ENCODE results near the gene ATP5PF.

DNA sequence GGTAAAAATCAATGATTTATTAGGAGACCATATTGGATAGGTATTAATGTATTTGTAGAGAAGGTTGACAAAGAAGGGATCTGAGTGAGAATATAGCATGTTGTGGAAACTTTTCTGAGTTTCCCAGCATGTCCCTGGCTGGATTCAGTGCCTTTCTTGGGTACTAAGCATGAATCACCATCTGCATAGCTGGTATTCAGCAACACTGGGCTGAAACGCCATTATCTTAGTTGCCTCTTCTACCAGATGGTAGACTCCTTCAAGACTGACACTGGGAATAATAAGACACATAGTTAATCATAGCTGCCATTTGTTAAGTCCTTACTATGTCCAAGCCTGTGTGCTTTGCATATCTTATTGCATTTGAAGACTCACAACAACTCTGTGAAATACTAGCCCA, 45.5 kb downstream of the ATP5PF start:
- TF ChIP-seq CTCF (IDR thresholded peaks at IDR 0.05) = no peak
- no peak for TF ChIP-seq POLR2A (IDR thresholded peaks at IDR 0.05)
